ENCODE data around the gene IL18BP. TPM values are rescaled to one million over a fixed set of nuclear protein-coding genes. Genes with fewer than 3 reads are reported as not detected.

The IL18BP gene
- total RNA-seq, 1 experiment from 2014 or later: 1.8 TPM

DNA sequence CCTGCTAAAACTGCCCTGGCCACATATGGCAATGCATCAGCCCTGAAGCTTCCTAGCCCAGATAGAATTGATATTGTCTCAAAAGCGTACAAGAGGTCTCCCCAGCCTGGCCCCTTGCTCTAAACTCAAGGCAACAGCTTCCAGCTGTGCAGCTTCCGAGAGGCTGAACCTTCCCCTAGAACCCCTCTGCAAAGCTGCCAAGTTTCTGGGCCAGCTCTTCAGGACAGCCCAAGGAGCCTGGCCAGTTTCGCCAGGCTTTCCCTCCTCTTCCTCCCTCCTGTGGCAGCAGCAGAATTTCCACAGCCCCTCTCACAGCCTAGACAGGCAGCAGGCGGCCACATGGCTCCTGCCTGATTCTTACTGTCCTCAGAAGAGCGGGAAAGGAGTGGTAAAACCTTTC lies 47.1 kb downstream of the IL18BP start:
- no peak for DNase-seq (ENCODE audit: low read depth)

GRCh38 chr11:72048766-72049460 lies 50.2 kb downstream of the IL18BP start:
- DNase-seq (ENCODE audit: low read depth): no peak

Other genes starting within 250 kb of the IL18BP start
- gene DEFB108B, start 165.7 kb upstream of the IL18BP start, total RNA-seq (2014; rRNA removed): not detected in 2 replicates
- not detected in 2 replicates for gene DEFB131B, start 120.5 kb upstream of the IL18BP start, total RNA-seq (2014; rRNA removed)
- gene XNDC1N, start 70.3 kb upstream of the IL18BP start, total RNA-seq (2014; rRNA removed): 3.7 and 6.9 TPM in 2 replicates
- 26.1 and 28.4 TPM in 2 replicates for gene RNF121, start 69.9 kb upstream of the IL18BP start, total RNA-seq (2014; rRNA removed)
- gene NUMA1, start 81.6 kb downstream of the IL18BP start, total RNA-seq (2014; rRNA removed): 120 and 132 TPM in 2 replicates
- 6.4 and 7.8 TPM in 2 replicates for gene LRRC51, start 81.9 kb downstream of the IL18BP start, total RNA-seq (2014; rRNA removed)
- 150 and 155 TPM in 2 replicates for gene LAMTOR1, start 104.4 kb downstream of the IL18BP start, total RNA-seq (2014; rRNA removed)
- not detected in 2 replicates for gene TOMT, start 107.0 kb downstream of the IL18BP start, total RNA-seq (2014; rRNA removed)
- gene ANAPC15, start 113.8 kb downstream of the IL18BP start, total RNA-seq (2014; rRNA removed): 33.9 and 42.8 TPM in 2 replicates
- not detected in 2 replicates for gene FOLR3, start 136.8 kb downstream of the IL18BP start, total RNA-seq (2014; rRNA removed)
- 0.17 TPM in 1 of 2 replicates, not detected in the other for gene FOLR1, start 193.2 kb downstream of the IL18BP start, total RNA-seq (2014; rRNA removed)
- gene FOLR2, start 217.9 kb downstream of the IL18BP start, total RNA-seq (2014; rRNA removed): not detected in 2 replicates
- 72.8 and 140 TPM in 2 replicates for gene INPPL1, start 225.9 kb downstream of the IL18BP start, total RNA-seq (2014; rRNA removed)
- gene PHOX2A, start 245.3 kb downstream of the IL18BP start, total RNA-seq (2014; rRNA removed): not detected in 2 replicates